Spinal cord (tissue), 10 donors: ENCODE data around the gene DOCK7. TPM values are rescaled to one million over a fixed set of nuclear protein-coding genes. Genes with fewer than 3 reads are reported as not detected.

Experiments
- DNase-seq, 6 donors: peaks; one replicate each; pipeline versions ENCODE4 v3.0.0 to v3.0.0-alpha.2; 2013 to 2015; ENCODE audit warnings: low spot score in 6 of 6, low read depth in 4 of 6
- H3K27ac ChIP-seq: one replicate; pipeline ENCODE4 v1.5.1; 2013; ENCODE audit warnings: low read depth, low read length, control low read depth
- H3K27me3 ChIP-seq: one replicate; pipeline ENCODE4 v1.6.1; 2013; ENCODE audit warnings: low read length; ENCODE audit not compliant: control insufficient read depth, insufficient read depth
- H3K36me3 ChIP-seq: one replicate; pipeline ENCODE4 v1.6.1; 2013; ENCODE audit warnings: low read length; ENCODE audit not compliant: control insufficient read depth, insufficient read depth
- H3K4me1 ChIP-seq: one replicate; pipeline ENCODE4 v1.6.1; 2013; ENCODE audit warnings: low read length; ENCODE audit not compliant: control insufficient read depth, insufficient read depth
- H3K4me3 ChIP-seq: one replicate; pipeline ENCODE4 v1.5.1; 2013; ENCODE audit warnings: low read depth, low read length, control low read depth
- H3K9me3 ChIP-seq: one replicate; pipeline ENCODE4 v1.6.1; 2013; ENCODE audit warnings: low read length; ENCODE audit not compliant: control insufficient read depth, insufficient read depth
- WGBS: methylation state at CpG from one replicate; pipeline ENCODE4 v1.1.5; 2013; ENCODE audit warnings: missing lambda C conversion rate; ENCODE audit not compliant: insufficient coverage; 5-methylcytosine and 5-hydroxymethylcytosine counted together
- polyA plus RNA-seq, 2 donors: library from polyadenylated mRNA; unstranded; fragments of 120-200 nt; gene quantifications; one replicate each; pipeline ENCODE4 v1.2.1, GENCODE V29; 2013; ENCODE audit not compliant: insufficient read length in 2 of 2
- total RNA-seq, 2 donors: library from RNA; depleted of rRNA in 1 of 2; stranded (reverse); fragments of 120-200 nt in 1 of 2; fragments of >200 nt in 1 of 2; gene quantifications; one replicate each; pipeline versions ENCODE4 v1.2.3 to v1.2.4, GENCODE V29; 2013 to 2014
- donor health status: healthy.

DOCK7 gene
- total and polyA plus RNA-seq, 4 donors, result 42.3 to 158 (median 67.4) TPM

- Histone ChIP-seq H3K36me3 (no peaks in the 10 kb centered on the region), H3K27ac (no peak overlapping the region), H3K27me3 (no peaks in the 10 kb centered on the region), H3K9me3 (no peaks in the 10 kb centered on the region), H3K4me1 (no peaks in the 10 kb centered on the region), H3K4me3 (no peak overlapping the region)
- no CpG with 5 or more reads among the region's 2 CpGs for WGBS
- DNase-seq, result no peak
These were observed 164.3 kb downstream of the DOCK7 start for GRCh38 chr1:62523860-62524259.

- 95% methylated on average over 2 of the region's 2 CpGs for WGBS
- H3K27ac ChIP-seq, result no peak overlapping the region
- H3K27me3 ChIP-seq, result no peaks in the 10 kb centered on the region
- DNase-seq, result no peak
- no peaks in the 10 kb centered on the region for H3K4me1 ChIP-seq
- H3K9me3 ChIP-seq, result no peaks in the 10 kb centered on the region
- no peak overlapping the region for H3K4me3 ChIP-seq
- peaks cover 2% of the 10 kb centered on the region for H3K36me3 ChIP-seq
These were observed 171.6 kb downstream of the DOCK7 start for GRCh38 chr1:62516600-62516999.

- Histone ChIP-seq H3K27me3 (no peaks in the 10 kb centered on the region), H3K27ac (no peak overlapping the region), H3K4me1 (no peaks in the 10 kb centered on the region), H3K4me3 (no peak overlapping the region), H3K9me3 (no peaks in the 10 kb centered on the region), H3K36me3 (peaks cover 2% of the 10 kb centered on the region)
- no peak for DNase-seq
- 75% methylated on average over 1 of the region's 3 CpGs for WGBS
These were observed 173.3 kb downstream of the DOCK7 start for GRCh38 chr1:62514746-62515423.

- Histone ChIP-seq H3K4me1 (no peaks in the 10 kb centered on the region), H3K36me3 (peaks cover 2% of the 10 kb centered on the region), H3K27ac (no peak overlapping the region), H3K9me3 (no peaks in the 10 kb centered on the region), H3K4me3 (no peak overlapping the region), H3K27me3 (no peaks in the 10 kb centered on the region)
- no CpG with 5 or more reads among the region's 4 CpGs for WGBS
- DNase-seq, result no peak
These were observed 175.2 kb downstream of the DOCK7 start for GRCh38 chr1:62513013-62513412.

GRCh38 chr1:62509028-62509427, 179.2 kb downstream of the DOCK7 start:
- H3K36me3 ChIP-seq, result peaks cover 2% of the 10 kb centered on the region
- no peak overlapping the region for H3K27ac ChIP-seq
- no peaks in the 10 kb centered on the region for H3K4me1 ChIP-seq
- DNase-seq, result no peak
- WGBS, result no CpG with 5 or more reads among the region's 1 CpG
- H3K4me3 ChIP-seq, result no peak overlapping the region
- H3K9me3 ChIP-seq, result no peaks in the 10 kb centered on the region
- H3K27me3 ChIP-seq, result no peaks in the 10 kb centered on the region

GRCh38 chr1:62508187-62508758, 179.9 kb downstream of the DOCK7 start:
- Histone ChIP-seq H3K27ac (no peak overlapping the region), H3K27me3 (no peaks in the 10 kb centered on the region), H3K4me3 (no peak overlapping the region), H3K36me3 (peaks cover 5% of the 10 kb centered on the region), H3K9me3 (no peaks in the 10 kb centered on the region), H3K4me1 (no peaks in the 10 kb centered on the region)
- no CpG with 5 or more reads among the region's 1 CpG for WGBS
- peak in 4 of 6 donors; percentile 12 to 78 (median 39) for DNase-seq

- no peak overlapping the region for H3K4me3 ChIP-seq
- no peak for DNase-seq
These were observed 188.0 kb downstream of the DOCK7 start for GRCh38 chr1:62500210-62500609.

GRCh38 chr1:62494137-62494536, 194.0 kb downstream of the DOCK7 start:
- Histone ChIP-seq H3K27ac (no peak overlapping the region), H3K4me1 (no peaks in the 10 kb centered on the region), H3K36me3 (peaks cover 8% of the 10 kb centered on the region), H3K4me3 (no peak overlapping the region), H3K9me3 (no peaks in the 10 kb centered on the region), H3K27me3 (no peaks in the 10 kb centered on the region)
- WGBS, result 96% methylated on average over 3 of the region's 4 CpGs
- no peak for DNase-seq

More at GRCh38 chr1:62500210-62500609, 188.0 kb downstream of the DOCK7 start:
- H3K27ac ChIP-seq, result no peak overlapping the region
- no peaks in the 10 kb centered on the region for H3K9me3 ChIP-seq
- H3K36me3 ChIP-seq, result peaks cover 3% of the 10 kb centered on the region
- no peaks in the 10 kb centered on the region for H3K4me1 ChIP-seq
- no peaks in the 10 kb centered on the region for H3K27me3 ChIP-seq

GRCh38 chr1:62493656-62494055, 194.5 kb downstream of the DOCK7 start:
- no peaks in the 10 kb centered on the region for H3K4me1 ChIP-seq
- H3K27ac ChIP-seq, result no peak overlapping the region
- H3K4me3 ChIP-seq, result no peak overlapping the region
- WGBS, result no CpG with 5 or more reads among the region's 3 CpGs
- H3K27me3 ChIP-seq, result no peaks in the 10 kb centered on the region
- H3K9me3 ChIP-seq, result no peaks in the 10 kb centered on the region
- no peak for DNase-seq
- peaks cover 10% of the 10 kb centered on the region for H3K36me3 ChIP-seq

- WGBS, result no CpG with 5 or more reads among the region's 2 CpGs
- Histone ChIP-seq H3K9me3 (no peaks in the 10 kb centered on the region), H3K27ac (no peak overlapping the region), H3K4me3 (no peak overlapping the region), H3K4me1 (no peaks in the 10 kb centered on the region), H3K27me3 (no peaks in the 10 kb centered on the region), H3K36me3 (peaks cover 10% of the 10 kb centered on the region)
- DNase-seq, result no peak
These were observed 195.7 kb downstream of the DOCK7 start for GRCh38 chr1:62492521-62492920.
